Cerebellar nuclear complex (tissue), 1 donor: ENCODE data around the gene PRKN.

ENCODE experiments used
- DNase-seq, 2 experiments: peaks; one replicate each; lab custom pipeline; 2025; lab: John Stamatoyannopoulos, UW

Gene PRKN

GRCh38 chr6:161493576-161494118 lies 1233.9 kb downstream of the PRKN start:
- DNase-seq = no peak

DNA sequence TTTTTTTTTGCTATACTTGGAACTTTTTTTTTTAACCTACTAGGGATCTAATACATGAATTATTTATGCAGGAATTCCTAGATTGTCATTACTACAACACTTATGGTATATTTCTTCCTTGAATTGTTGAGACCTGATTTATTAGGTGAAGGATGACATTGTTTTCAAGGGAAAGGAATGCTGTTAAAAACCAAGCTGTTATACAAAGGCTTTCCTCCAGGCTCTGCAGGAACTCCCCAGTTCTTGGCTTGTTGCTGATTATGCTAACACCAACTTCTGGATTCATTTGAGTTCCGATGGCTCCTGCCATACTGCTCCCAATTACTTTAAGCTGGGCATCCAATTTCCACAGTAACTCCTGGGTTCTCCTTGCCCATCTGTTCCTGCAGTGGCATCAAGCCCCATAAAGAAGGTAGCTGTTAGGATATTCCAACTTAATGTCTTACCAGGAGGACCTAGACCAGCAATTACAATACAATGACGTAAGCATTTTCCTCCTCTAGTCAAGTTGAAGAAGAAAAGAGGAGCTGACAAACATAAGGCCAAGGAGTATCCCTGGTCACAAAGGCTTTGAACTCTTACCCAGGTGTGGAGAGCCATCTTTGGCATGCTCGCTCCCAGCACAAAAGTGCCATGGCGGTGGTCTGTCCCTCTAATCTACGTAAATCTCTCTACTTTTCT lies 1237.8 kb downstream of the PRKN start:
- no peak for DNase-seq

- DNase-seq = no peak
Measured at GRCh38 chr6:161487694-161488093, 1239.9 kb downstream of the PRKN start.

GRCh38 chr6:161487217-161487531 lies 1240.4 kb downstream of the PRKN start:
- no peak for DNase-seq

DNA sequence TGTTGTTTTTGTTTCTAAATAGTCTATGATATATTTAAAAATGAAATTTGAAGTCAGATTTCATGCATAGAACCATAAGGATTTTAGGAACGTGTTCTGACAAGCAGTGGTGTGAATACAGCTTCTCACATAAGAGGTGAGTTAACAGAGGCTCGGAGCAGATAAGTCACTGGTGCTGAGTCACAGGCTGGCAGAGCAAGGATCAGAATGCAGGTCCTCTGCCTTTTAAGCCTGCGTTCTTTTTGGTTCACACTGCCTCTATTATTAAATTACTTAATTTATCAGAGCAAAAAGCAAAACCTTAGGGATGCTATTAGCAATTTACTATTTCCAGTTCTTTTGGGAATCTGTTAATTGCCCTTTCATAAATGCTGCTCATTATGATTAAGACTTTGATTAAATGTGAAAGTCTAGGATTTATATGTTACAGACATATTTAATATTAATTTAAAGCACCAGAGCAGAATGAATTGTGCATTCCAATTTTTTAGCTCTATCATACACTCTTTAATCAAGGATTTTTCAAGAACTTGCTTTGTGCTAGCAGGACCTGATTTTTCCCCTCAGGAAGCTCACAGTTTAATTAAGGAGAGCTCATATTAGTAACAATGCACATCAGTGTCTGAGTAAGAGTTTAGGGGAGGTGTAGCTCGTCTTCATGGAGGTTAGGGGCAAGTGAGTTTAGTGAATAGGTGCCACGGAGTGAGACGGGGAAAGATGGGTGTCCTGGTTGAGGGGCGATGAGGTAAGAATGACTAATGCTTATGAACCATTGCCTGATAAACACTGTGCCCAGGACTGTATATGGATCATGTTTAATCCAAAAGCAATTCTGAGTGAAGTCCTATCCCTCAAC lies 1241.0 kb downstream of the PRKN start:
- no peak for DNase-seq

DNA sequence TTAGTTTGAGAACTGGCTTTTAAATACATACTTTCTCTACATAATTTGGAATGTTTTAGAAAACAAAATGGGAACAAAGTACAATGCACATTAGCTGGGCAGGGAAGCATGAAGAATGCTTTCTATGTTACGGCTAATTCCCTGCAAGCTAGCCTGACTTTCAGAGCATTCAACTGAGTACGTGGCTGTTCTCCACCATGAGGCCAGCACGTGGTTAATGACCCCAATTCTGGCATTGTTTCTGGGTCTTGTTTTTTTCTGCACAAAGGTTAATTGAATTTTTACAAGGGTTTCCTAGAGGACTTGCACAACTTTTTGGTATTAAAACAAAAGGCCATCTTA lies 1245.1 kb downstream of the PRKN start:
- no peak for DNase-seq

GRCh38 chr6:161481786-161482516 lies 1245.6 kb downstream of the PRKN start:
- DNase-seq = no peak

DNA sequence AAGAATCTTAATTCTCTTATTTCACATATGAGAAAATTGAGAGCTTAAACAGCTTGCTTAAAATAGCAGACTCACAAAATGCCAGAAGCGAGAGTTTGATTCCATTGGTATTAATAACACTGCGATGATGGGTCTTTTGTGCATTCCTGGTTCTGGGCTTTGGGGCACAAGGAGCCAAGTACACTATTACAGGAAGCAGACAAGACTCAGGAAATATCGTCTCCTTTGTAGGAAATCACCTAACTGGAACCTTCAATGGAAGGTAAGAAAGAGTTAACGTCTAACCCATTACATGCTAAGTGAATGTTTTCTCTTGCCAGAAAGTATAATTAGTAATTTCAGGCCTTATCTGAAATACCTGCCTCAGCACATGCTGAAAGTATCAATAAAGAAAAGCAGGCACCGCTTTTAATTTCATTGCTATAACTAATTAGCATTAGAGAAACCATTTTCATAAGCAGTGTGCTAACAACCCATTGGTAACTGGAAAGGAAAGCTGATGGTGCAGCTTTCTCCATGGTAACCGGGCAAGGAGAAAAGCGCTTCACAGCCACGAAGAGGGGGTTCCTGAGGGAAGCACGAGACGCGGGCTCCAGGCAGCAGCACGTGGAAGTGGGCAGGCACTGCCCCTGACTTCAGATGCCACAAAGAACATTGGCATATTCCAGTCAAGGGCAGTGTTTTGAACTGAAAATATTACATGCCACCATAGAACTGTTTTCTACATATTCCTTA lies 1247.0 kb downstream of the PRKN start:
- no peak for DNase-seq

GRCh38 chr6:161479376-161479775 lies 1248.2 kb downstream of the PRKN start:
- no peak for DNase-seq

DNA sequence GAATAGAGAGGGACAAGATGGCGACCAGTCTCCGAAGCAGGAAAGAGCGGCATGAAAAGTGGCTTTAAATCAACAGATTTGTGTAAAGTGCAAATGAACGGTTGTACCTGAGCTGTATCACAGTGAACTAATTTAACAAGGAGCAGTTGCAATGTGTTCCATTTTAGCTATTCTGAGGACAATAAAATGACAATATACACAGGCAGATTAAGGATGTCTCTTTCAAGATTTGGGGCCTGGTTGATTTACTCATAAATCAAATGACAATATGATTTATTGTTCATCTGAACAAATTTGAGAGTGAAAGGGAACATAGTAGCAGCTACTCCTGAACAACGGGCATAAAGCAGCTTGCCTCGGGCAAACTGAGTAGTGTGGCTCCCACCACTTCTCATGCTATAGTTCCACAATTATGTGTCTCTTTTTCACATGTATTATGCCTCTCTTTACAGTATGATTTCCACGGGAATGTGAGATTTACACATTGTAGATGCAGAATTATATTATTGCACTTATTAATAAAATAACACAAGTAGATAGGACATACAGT lies 1249.6 kb downstream of the PRKN start:
- no peak for DNase-seq

DNA sequence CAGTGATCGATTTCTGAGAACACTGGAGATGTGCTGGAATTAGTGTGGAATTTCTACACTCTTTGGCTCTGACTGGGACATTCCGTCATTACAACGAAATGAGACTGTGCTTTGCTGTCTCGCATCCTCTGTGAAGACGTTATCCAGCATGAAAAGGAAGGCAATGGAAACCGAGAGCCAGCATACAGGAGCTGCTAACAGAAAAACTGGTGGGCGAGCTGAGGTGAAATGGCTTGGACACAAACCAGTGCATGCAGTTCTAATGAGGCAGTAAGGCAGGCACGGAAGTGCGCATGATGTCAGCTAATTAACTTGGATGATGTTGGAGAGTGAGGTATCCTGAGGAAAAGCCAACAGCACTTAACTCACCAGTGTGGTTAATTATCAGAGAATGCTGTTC lies 1250.9 kb downstream of the PRKN start:
- no peak for DNase-seq

- no peak for DNase-seq
Measured at GRCh38 chr6:161465403-161465802, 1262.2 kb downstream of the PRKN start.

DNA sequence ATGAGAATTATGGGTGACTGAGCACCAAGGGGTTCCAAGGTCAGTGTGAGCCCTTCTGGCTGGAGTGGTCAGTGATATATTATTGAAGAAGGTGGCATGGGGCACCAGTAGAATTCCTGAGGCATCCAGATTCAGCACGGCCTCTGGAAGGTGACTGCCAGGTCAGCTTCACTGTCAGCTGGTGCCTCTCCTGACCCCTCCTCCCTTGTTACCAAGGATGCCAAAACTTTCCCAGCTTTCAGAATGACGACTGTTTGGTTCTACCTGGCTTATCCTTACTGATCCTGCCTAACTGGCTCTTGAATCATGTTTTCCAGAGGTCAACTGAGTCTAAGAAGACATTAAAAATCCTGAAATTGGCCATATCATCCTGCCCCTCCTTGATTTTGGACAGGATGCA lies 1264.5 kb downstream of the PRKN start:
- no peak for DNase-seq

- no peak for DNase-seq
Measured at GRCh38 chr6:161462148-161462547, 1265.4 kb downstream of the PRKN start.

GRCh38 chr6:161459008-161459615 lies 1268.5 kb downstream of the PRKN start:
- no peak for DNase-seq

GRCh38 chr6:161458201-161458951 lies 1269.2 kb downstream of the PRKN start:
- DNase-seq = no peak

- no peak for DNase-seq
Measured at GRCh38 chr6:161455848-161456247, 1271.7 kb downstream of the PRKN start.

DNA sequence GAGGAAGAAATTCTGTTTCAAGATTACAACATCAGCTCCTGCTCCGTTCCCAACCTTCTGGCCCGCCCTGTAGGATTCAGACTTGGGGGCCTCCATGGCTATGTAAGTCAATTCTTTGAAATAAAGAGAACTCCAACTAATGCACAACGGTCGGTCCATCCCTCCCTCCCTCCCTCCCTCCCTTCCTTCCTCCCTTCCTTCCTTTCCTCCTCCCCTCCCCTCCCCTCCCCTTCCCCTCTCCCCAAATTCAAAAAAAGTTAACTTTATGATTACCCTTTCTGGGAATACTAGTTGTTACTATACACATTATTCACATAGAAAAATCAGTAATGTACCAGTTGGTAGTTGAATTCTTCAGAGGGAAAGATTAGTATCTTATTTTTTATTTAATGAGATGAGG lies 1274.0 kb downstream of the PRKN start:
- DNase-seq = no peak

DNA sequence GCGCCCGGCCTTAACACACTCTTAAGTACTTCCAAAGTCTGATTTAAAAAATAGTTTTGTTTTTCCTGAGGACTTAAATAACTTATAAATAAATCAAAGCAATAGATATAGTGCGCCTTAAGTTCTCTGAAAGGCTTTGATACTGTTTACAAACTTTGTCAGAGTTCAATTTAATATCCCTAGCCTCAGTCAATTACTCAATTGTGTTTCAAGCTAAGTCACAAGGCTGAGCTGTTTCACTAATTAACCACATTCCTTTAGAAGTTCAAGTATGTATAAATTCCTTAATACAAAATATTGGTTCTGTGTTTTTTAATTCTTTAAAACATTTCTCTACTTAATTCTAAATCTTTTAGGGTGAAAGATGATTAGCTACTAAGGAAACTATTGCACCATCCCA lies 1275.3 kb downstream of the PRKN start:
- no peak for DNase-seq

- no peak for DNase-seq
Measured at GRCh38 chr6:161449521-161449920, 1278.0 kb downstream of the PRKN start.

DNA sequence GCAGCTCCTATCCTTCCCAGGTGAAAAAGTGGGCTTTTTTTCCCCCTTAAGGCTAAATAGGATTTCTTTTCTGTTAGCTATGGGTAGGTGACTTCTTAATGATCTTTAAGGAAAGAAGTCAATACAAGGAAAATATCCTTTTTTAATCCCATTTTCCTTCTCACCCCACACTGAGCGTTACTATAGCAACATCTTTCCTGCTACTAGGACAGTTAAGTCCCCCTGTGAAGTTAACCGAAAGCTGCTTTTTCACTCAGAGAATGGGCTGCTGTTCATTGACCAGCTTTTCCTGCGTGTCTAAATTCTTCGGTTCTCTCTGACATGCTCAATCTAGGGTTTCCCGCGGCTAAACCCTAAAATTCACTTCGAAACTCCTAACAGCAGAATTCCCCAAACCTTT lies 1280.6 kb downstream of the PRKN start:
- DNase-seq = no peak
